Measurements from ENCODE around the gene CYB5D1. TPM values are rescaled to one million over a fixed set of nuclear protein-coding genes. Genes with fewer than 3 reads are reported as not detected.

CYB5D1 gene
- total RNA-seq, 1 donor from 2014 or later = 17.8 TPM

DNA sequence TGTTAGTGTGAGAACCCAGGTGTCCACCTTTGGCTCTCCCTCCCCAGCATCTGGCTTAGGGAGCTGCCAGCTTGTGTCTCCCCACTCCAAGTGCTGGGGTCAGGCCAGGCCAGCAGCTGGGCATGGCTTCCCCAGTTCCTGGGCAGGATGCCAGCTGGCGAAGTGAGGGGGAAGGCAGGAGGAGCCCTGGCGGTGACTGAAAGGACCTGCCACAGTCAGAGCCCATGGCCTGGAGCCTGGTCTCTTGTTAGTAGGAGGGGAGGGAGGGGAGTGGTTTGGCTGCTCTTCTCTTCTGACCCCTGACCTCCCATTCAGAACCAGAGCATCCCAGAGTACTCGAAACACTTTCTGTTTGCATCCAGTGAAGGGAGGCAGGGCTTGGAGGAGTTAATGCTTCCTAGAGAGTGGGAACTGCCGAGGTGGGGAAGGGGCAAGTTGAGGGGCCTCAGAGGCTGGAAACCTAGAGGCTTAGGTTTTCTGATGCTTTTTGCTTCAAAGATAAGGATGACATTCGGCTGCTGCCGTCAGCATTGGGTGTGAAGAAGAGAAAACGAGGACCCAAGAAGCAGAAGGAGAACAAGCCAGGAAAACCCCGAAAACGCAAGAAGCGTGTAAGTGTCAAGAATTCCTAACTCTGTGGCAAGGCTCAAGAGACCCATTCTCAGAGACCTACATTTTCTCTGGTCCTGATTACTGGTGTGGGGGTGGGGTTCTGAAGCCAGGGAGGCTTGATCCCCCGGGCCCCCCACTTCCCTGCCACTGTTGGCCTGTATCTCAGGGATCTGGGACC is 31.6 kb downstream of the CYB5D1 start:
- DNase-seq = peak; percentile 97
- TF ChIP-seq, protein P1, sequence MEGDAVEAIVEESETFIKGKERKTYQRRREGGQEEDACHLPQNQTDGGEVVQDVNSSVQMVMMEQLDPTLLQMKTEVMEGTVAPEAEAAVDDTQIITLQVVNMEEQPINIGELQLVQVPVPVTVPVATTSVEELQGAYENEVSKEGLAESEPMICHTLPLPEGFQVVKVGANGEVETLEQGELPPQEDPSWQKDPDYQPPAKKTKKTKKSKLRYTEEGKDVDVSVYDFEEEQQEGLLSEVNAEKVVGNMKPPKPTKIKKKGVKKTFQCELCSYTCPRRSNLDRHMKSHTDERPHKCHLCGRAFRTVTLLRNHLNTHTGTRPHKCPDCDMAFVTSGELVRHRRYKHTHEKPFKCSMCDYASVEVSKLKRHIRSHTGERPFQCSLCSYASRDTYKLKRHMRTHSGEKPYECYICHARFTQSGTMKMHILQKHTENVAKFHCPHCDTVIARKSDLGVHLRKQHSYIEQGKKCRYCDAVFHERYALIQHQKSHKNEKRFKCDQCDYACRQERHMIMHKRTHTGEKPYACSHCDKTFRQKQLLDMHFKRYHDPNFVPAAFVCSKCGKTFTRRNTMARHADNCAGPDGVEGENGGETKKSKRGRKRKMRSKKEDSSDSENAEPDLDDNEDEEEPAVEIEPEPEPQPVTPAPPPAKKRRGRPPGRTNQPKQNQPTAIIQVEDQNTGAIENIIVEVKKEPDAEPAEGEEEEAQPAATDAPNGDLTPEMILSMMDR (IDR thresholded peaks at IDR 0.05; ENCODE audit: borderline replicate concordance) = peak; percentile 71
- Histone ChIP-seq H3K4me3 (peak overlapping the region; percentile 88), H3K4me1 (peaks cover 51% of the 10 kb centered on the region), H3K36me3 (peaks cover 30% of the 10 kb centered on the region), H3K9me3 (replicated peaks) (no peaks in the 10 kb centered on the region), H3K27me3 (ENCODE audit: low read depth) (no peaks in the 10 kb centered on the region), H3K27ac (replicated peaks) (peak overlapping the region; percentile 98)
- intact Hi-C loops (cut with micrococcal nuclease) = no loop called here

DNA sequence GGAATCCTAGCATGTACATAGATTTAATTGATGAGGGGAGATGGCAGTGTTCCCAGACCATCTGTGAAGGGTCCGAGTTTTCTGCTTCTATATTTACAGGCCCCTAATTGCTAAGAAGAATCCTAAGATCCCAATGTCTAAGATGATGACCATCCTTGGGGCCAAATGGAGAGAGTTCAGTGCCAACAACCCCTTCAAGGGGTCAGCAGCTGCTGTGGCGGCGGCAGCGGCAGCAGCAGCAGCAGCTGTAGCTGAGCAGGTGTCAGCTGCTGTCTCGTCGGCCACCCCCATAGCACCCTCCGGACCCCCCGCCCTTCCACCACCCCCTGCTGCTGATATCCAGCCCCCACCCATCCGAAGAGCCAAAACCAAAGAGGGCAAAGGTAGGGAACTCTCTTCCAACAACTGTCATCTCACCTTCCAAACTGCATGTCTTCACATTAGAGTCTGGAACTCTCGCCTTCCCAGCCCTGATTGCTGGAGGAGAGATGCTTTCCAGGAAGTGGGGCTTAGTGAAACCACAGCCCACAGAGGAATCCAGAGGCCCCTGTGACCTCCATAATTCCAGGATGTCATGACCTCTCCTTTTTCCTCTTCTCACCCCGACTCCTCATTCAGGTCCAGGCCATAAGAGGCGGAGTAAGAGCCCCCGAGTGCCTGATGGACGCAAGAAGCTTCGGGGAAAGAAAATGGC is 35.5 kb downstream of the CYB5D1 start:
- Histone ChIP-seq H3K27ac (replicated peaks) (no peak overlapping the region), H3K9me3 (replicated peaks) (no peaks in the 10 kb centered on the region), H3K27me3 (ENCODE audit: low read depth) (no peaks in the 10 kb centered on the region), H3K4me3 (no peak overlapping the region), H3K4me1 (peaks cover 27% of the 10 kb centered on the region), H3K36me3 (peaks cover 55% of the 10 kb centered on the region)
- intact Hi-C loops (cut with micrococcal nuclease) = no loop called here
- DNase-seq = no peak
- TF ChIP-seq, protein P1 (IDR thresholded peaks at IDR 0.05; ENCODE audit: borderline replicate concordance) = no peak

DNA sequence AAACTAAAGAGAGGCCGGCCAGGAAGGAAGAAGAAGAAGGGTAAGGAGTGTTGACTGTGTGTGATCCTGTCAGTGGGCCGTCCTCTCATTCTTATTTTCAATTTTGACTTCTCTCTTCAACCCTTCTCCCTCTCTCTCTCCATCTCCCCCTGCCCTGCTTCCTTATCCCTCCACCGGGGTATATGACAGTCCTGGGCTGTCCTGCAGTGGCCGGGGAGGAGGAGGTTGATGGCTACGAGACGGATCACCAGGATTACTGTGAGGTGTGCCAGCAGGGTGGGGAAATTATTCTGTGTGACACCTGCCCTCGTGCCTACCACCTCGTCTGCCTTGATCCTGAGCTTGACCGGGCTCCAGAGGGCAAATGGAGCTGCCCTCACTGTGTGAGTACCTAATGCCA is 36.4 kb downstream of the CYB5D1 start:
- H3K27ac ChIP-seq (replicated peaks) = no peak overlapping the region
- TF ChIP-seq, protein P1 (IDR thresholded peaks at IDR 0.05; ENCODE audit: borderline replicate concordance) = no peak
- peaks cover 64% of the 10 kb centered on the region for H3K36me3 ChIP-seq
- no peak for DNase-seq
- peaks cover 18% of the 10 kb centered on the region for H3K4me1 ChIP-seq
- H3K27me3 ChIP-seq (ENCODE audit: low read depth) = no peaks in the 10 kb centered on the region
- intact Hi-C loops (cut with micrococcal nuclease) = no loop called here
- H3K9me3 ChIP-seq (replicated peaks) = no peaks in the 10 kb centered on the region
- H3K4me3 ChIP-seq = no peak overlapping the region

DNA sequence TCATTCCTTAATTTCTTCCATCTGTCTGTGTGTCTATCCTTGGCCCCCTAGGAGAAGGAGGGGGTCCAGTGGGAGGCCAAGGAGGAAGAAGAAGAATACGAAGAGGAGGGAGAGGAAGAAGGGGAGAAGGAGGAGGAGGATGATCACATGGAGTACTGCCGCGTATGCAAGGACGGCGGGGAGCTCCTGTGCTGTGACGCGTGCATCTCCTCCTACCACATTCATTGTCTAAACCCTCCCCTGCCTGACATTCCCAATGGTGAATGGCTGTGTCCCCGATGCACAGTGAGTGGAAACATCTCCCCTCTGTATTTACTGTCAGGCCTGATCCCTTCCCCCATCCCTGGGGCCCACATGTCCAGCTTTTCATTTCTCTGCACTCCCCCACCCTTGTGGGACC is 37.1 kb downstream of the CYB5D1 start:
- Histone ChIP-seq H3K4me3 (no peak overlapping the region), H3K27ac (replicated peaks) (no peak overlapping the region), H3K36me3 (peaks cover 70% of the 10 kb centered on the region), H3K4me1 (peaks cover 11% of the 10 kb centered on the region), H3K9me3 (replicated peaks) (no peaks in the 10 kb centered on the region), H3K27me3 (ENCODE audit: low read depth) (no peaks in the 10 kb centered on the region)
- intact Hi-C loops (cut with micrococcal nuclease) = loop anchor here (5.0 kb wide), 1 partner anchor 33 kb away; no protein-coding TSS in a partner anchor
- no peak for DNase-seq
- TF ChIP-seq, protein P1 (IDR thresholded peaks at IDR 0.05; ENCODE audit: borderline replicate concordance) = no peak

DNA sequence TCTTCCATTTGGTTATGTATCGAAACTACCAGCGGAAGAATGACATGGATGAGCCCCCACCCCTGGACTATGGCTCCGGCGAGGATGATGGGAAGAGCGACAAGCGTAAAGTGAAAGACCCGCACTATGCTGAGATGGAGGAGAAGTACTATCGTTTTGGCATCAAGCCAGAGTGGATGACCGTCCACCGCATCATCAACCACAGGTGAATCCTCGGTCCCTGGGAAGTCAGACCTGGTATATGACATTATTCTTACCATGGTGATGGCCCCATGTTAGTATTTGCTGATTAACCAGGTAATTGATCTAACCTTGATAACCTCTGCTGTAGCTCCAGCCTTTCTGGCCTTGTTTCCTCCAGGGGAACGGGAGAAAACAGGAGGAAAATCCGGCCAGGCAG is 39.3 kb downstream of the CYB5D1 start:
- TF ChIP-seq, protein P1 (IDR thresholded peaks at IDR 0.05; ENCODE audit: borderline replicate concordance) = no peak
- intact Hi-C loops (cut with micrococcal nuclease) = loop anchor here (5.0 kb wide), 1 partner anchor 35 kb away; no protein-coding TSS in a partner anchor
- H3K36me3 ChIP-seq = peaks cover 84% of the 10 kb centered on the region

More for the DNA sequence above, 39.3 kb downstream of the CYB5D1 start:
- Histone ChIP-seq H3K4me3 (no peak overlapping the region), H3K27ac (replicated peaks) (no peak overlapping the region), H3K27me3 (ENCODE audit: low read depth) (no peaks in the 10 kb centered on the region), H3K9me3 (replicated peaks) (no peaks in the 10 kb centered on the region), H3K4me1 (peaks cover 7% of the 10 kb centered on the region)
- no peak for DNase-seq

Data from left ventricle myocardium inferior (tissue), 1 donor.